Frontal cortex (tissue), 4 donors: ENCODE data around the gene ZNF8. TPM values are rescaled to one million over a fixed set of nuclear protein-coding genes. Genes with fewer than 3 reads are reported as not detected.
"Not testable (repeated sequence)": the region's sequence is repeated elsewhere in the genome, so short reads cannot be mapped to it uniquely, and the experiment has no call there.

ENCODE experiments used
- DNase-seq, 2 donors: peaks; one replicate each; pipeline ENCODE4 v3.0.0; 2012; ENCODE audit warnings: low spot score in 2 of 2
- FAIRE-seq: peaks from 2 replicates; lab custom pipeline; 2012; peaks lifted over from hg19 to GRCh38; lab: Jason Lieb, UNC
- total RNA-seq: library from RNA; depleted of rRNA; stranded (reverse); fragments of >200 nt; gene quantifications from one replicate; pipeline ENCODE4 v1.2.3, GENCODE V29; 2014
- donor health status: control.
- donor health status: control.
- donor health status: control.

ZNF8 gene
- total RNA-seq, 1 donor from 2014 or later: 14.3 TPM

DNA sequence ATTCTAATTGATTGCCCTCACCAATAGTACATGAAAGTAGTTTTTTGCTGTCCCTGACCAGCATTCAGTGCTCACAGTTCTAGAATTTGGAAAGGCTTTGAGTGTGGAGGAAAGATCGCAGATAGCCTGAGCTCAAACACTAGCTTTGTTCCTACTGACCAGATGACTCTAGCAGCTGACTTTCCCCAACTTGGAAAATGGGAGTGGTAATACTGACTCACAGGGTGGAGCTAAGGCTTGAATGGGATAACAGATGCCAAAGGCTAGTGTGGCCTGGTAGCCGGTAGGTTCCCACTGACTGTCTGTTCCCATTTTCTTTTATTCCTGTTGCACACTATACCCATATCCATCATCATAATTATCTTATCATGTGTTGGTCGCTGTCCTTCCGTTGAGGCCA is 51.7 kb downstream of the ZNF8 start:
- DNase-seq (peak in 1 of 2 donors; percentile 75), FAIRE-seq (no peak)

DNA sequence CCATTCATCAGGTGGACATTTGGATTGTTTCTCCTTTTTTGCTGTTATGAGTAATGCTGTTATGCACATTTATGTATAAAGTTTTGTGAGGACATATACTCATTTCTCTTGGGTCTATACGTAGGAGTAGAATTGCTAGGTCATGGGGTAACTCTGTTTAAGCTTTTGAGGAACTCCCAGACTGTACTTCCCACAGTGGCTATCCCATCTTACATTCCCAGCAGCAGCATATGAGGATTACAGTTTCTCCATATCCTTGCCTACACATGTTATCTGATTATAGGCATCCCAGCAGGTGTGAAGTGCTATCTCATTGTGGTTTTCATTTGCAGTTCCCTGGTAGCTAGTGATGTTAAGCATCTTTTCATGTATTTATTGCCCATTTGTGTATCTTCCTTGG is 53.9 kb downstream of the ZNF8 start:
- FAIRE-seq (no peak), DNase-seq (no peak)

DNA sequence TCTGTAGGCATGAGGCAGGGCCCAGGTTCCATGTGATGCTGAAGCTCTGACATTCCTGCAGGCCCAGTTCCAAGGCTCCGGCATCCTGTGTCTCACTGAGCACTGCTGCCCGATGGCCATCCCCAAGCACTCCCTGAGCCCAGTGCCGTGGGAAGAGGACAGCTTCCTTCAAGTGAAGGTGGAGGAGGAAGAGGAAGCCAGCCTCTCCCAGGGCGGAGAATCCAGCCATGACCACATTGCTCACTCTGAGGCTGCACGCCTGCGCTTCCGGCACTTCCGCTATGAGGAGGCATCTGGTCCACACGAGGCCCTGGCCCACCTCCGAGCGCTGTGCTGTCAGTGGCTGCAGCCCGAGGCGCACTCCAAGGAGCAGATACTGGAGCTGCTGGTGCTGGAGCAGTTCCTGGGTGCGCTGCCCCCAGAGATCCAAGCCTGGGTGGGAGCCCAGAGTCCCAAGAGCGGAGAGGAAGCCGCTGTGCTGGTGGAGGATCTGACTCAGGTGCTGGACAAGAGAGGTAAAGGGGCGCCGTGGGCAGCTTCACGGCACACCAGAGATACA is 56.0 kb downstream of the ZNF8 start:
- DNase-seq (no peak), FAIRE-seq (no peak)

DNA sequence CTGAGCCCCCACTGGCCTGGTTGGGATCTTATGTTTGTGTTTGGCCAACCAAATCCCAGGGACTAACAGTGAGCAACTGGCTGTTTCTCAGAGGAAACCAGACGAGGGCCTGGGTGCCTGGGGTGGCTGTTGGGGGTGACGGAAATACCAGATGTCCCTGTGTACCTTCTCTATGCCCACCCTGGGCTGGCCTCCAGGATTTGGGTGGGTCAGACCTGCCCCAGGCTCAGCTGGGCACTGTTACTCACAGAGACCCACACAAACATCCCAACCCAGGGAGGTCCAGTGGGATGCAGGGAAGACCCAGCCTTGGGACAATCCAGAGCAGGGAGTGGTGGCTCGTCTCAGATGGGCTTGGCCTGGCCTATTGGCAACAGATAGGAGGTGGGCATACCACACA is 56.9 kb downstream of the ZNF8 start:
- DNase-seq (no peak), FAIRE-seq (no peak)

DNA sequence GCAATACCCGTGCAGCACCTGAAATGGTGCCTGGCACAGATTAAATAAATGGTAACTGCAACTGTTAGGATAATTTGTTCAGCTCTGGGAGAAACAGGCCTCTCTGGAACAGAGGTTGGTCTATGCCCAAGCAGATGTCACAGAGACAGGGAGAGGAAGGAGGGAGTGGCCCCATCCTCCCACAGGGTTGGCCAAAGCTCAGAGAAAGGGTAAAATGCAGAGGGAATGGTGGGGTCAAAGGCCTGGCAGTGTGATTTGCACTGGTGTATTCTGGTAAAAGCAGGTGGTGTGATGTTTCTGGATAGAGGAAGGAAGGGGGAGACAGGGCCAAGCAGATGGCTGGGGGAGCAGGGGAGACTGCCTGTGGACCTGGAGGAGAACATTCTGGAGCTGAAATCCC is 57.5 kb downstream of the ZNF8 start:
- FAIRE-seq: no peak

DNA sequence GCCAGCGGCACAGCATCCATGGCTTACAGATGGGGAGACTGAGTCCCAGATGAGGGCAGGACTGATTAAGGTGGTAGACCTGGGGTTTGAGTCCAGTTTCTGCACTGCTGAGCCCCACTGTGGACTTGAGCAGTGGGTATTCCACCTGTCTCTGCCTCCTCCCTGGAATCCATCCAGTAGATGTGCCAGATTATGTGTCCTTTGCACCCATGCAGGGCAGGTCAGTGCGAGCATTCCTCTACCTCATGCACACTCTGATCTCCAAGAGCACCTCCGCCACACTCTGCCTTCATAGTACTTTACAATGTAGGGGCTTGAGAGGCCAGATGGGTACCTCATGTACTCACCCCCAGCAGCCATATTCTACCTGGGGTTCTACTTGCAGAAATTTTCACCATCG is 58.1 kb downstream of the ZNF8 start:
- no peak for DNase-seq
- no peak for FAIRE-seq

More for the DNA sequence above, 57.5 kb downstream of the ZNF8 start:
- no peak for DNase-seq

DNA sequence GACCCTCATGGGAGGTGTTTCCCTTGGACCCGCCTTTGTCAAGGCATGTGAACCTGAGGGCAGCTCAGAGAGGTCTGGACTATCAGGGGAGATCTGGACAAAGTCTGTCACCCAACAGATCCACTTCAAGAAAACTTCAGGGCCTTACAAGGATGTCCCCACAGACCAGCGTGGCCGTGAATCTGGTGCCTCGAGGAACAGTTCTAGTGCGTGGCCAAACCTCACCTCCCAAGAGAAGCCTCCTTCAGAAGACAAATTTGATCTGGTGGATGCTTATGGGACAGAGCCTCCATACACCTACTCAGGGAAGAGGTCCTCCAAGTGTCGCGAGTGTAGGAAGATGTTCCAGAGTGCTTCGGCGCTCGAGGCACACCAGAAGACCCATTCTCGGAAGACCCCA is 59.6 kb downstream of the ZNF8 start:
- FAIRE-seq (no peak), DNase-seq (no peak)

DNA sequence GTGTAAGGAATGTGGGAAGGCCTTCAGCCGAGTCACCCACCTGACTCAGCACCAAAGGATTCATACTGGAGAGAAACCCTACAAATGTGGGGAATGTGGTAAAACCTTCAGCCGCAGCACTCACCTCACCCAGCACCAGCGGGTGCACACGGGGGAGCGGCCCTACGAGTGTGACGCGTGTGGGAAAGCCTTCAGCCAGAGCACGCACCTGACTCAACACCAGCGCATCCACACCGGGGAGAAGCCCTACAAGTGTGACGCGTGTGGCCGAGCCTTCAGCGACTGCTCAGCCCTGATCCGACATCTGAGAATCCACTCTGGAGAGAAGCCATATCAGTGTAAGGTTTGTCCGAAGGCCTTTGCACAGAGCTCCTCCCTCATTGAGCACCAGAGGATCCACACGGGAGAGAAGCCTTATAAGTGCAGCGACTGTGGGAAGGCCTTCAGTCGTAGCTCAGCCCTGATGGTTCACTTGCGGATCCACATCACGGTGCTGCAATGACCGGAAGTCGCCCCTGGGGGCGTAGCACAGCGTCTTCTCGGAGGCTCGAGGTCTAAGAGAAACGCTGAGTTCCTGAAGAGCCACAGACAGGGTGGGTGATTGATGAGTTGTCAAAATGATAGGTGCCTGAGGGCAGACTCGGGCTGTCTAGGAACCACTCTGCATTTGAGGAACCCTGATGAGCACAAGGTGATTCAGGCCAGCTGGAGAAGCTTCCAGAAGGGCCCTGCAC is 60.2 kb downstream of the ZNF8 start:
- FAIRE-seq (no peak), DNase-seq (no peak)

DNA sequence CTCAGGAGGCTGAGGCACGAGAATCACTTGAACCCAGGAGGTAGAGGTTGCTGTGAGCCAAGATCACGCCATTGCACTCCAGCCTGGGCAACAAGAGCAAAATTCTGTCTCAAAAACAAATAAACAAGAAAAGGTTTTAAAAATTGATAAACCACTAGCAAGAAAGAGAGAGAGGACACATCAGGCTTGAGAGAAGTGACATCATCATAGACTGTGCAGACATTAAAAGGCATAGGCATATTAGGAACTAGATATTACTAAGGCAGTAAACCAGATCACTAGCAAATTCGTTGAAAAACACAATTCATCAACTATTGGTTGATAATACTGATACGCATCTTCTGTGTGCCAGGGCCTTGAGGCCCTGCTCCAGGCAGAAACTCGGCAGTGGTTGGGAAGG is 66.8 kb downstream of the ZNF8 start:
- FAIRE-seq: no peak
- no peak for DNase-seq

DNA sequence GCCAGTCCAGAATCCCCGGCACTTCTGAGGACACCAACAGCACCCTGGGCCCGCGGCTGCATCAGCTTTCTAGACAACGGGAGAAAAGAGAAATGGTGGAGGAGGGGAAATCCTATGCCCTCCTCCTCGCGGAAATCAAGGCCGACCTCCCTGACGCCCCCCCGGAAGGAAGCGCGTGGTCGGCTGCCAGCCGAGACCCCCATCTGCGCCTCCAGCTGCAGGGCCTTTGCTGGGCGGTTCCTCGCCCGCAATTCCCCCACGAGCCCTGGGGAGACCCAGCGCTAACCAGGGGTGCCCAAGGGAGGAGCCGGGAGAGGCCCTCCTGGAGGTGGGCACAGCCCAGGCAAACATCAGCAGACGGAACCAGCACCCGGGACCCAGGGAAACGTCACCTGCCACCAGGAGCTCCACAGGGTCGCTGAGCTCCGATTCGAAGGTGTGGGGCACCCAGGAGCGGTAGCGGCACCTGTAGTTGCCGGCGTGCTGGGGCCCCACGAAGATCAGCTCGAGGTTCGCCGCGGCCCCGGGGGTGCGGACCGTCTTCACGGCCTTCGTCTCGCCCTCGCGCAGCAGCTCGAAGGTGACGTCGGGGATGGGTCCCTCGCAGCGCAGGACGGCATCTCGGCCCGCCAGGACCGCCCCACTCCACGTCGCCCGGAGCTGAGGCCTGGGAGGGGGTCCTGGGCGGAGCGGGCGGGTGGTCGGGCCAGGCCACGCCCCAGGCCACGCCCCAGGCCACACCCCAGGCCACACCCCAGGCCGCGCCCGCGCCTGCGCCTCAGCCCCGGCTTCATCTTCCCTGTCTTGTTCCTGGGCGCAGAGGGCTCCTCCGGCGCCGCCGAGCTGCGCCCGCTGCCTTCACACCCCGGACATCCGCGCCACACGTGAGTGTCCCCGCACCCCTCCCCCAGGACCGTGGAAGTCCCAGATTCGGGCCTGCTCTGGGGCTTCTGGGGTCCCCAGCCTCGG is 68.5 kb downstream of the ZNF8 start:
- DNase-seq: peak; percentile 89
- FAIRE-seq: no peak

DNA sequence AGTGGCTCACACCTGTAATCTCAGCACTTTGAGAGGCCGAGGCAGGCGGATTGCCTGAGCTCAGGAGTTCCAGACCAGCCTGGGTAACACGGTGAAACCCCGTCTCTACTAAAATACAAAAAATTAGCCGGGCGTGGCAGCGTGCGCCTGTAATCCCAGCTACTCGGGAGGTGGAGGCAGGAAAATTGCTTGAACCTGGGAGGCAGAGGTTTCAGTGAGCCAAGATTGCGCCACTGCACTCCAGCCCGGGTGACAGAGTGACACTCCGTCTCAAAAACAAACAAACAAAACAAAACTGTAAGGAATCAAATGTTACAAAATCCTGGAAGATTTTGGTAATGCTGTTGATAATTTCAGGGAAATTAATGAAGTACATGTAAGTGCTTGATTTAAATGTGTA is 69.3 kb downstream of the ZNF8 start:
- not testable (repeated sequence) for DNase-seq, FAIRE-seq

DNA sequence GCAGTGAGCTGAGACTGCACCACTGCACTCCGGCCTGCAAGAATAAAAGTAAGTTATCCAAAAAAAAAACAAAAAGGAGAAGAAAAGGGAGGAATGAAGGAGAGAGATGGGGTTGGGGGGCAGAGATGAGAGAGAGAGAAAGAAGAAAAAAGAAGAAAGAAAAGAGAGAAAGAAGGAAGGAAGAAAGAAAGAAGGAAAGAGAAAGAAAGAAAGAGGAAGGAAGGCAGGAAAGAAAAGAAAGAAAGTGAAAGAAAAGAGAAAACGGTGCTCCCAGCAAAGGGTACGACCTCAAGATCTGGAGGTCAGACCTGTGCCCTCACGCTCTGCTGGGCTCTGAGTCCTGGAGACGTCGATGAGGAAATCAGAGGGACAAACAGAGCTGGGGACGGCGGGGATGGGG is 70.8 kb downstream of the ZNF8 start:
- FAIRE-seq: no peak

DNA sequence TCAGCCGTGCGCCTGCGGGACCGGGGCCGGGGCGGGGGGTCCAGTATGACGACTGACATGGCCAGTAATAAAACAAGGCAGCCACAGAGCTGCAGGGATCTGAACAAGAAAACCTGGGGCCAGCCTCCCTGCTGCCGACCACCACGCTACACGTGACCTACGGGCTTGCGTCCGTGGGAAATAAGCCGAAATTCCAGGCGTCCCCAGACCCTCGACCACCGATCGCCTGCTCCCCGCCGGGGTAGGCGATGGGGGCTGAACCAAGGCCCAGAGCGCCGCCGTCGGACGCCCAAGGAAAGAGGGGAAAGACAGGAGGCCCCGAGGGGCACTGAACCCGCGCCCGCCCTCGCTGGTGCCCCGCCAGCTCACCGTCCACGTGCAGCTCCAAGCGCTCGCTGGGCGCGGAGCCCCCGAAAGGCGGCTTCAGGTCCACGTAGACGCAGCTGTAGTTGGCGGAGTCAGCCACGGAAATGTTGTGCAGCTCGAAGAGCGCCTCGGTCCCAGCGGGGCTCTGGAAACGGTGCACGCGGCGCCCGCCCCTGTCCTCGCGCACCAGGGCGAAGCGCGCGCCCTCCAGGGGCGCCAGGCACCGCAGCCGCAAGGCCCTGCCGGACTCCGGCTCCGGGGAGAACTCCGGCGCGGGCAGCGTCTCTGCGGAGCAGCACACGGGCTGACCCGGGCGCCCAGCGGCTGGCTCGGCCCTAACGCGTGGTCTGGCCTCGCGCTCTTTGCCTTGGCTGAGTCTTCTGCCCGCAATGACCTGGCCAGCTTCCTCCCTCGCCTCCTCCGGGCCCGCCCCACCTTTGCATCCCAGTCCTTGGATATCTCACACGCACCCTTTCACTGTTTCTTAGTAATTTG is 71.5 kb downstream of the ZNF8 start:
- FAIRE-seq (no peak), DNase-seq (no peak)

More for the DNA sequence above, 70.8 kb downstream of the ZNF8 start:
- DNase-seq: no peak

DNA sequence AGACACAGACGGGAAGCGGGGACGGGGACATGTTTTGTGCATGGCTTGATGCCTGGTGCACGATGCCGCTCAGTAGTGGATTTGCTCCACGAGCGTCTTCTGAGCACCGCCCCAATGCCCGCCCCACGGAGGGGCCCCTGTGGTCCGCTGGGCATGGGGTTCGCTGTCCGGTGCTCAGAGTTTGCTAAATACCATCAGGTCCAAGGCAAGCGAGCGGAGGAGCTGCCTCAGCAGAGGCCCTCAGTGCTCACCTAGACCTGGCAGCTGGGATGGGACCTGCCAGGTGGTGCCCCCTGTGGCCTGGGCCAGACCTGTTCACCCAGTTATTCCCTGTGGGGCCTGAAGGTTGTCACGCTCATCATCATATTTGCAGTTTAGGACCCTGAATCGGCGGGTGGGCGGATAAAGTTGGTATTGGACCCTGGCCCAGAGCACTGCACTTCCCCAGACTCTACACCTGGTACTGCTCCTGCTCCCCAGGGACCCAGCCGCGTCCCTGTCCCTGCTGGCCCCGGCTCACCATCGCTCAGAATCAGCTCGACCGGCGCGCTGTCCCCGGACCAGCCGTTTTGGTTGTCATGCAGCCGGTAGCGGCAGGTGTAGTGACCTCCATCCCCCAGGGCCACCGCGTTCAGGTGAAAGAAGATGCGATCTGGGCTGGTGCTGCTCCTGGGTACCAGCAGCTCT is 72.3 kb downstream of the ZNF8 start:
- DNase-seq: no peak
- FAIRE-seq: no peak

DNA sequence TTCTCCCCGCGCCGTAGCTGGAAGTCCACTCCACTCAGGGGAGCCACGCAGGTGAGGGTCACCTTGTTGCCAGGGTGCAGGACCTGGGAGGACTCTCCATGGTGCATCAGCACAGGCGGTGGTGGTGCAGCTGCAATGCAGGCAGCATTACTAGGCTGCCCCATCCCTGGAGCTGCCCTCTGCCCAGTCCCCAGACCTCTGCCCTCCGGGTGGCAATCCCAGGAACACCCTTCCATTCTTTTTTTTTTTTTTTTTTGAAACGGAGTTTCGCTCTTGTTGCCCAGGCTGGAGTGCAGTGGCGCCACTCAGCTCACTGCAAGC is 72.8 kb downstream of the ZNF8 start:
- no peak for DNase-seq
- FAIRE-seq: no peak

DNA sequence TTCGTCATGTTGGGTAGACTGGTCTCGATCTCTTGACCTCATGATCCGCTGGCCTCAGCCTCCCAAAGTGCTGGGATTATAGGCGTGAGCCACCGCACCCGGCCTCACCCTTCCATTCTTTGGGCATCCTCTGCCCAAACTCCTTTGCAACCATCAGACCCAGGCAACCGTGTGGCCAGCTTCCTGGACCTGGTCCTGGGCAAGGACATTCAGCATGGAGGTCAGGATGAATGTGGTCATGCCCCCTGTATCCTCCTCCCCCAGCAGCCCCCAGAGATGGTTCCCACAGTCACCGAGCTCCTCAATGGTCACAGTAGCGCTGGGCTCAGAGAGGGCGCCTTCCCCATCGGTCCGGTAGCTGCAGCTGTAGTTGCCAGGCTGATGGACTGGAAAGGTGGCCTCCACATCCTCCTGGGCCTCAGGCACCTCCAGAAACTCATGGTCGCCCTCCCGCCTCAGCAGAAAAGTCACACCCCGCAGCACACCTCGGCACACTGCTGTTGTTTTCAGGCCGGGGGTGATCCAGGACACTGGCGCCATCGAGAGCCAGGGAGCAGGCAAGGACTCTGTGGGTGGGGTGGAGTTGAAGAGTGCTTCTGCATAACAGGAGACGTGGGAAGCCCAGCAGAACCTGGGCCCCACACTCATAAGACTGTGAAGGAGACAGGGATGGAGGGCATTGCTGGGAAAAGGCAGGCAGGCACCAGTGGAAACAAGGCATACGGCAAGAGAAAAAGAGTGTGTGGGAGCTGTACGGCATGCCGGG is 73.4 kb downstream of the ZNF8 start:
- FAIRE-seq (no peak), DNase-seq (no peak)
